ENCODE measurements around the gene USP40. TPM values are rescaled to one million over a fixed set of nuclear protein-coding genes. Genes with fewer than 3 reads are reported as not detected.

The USP40 gene
- total and polyA plus RNA-seq, 8 donors, result 17.2 to 34.7 (median 22.7) TPM

DNA sequence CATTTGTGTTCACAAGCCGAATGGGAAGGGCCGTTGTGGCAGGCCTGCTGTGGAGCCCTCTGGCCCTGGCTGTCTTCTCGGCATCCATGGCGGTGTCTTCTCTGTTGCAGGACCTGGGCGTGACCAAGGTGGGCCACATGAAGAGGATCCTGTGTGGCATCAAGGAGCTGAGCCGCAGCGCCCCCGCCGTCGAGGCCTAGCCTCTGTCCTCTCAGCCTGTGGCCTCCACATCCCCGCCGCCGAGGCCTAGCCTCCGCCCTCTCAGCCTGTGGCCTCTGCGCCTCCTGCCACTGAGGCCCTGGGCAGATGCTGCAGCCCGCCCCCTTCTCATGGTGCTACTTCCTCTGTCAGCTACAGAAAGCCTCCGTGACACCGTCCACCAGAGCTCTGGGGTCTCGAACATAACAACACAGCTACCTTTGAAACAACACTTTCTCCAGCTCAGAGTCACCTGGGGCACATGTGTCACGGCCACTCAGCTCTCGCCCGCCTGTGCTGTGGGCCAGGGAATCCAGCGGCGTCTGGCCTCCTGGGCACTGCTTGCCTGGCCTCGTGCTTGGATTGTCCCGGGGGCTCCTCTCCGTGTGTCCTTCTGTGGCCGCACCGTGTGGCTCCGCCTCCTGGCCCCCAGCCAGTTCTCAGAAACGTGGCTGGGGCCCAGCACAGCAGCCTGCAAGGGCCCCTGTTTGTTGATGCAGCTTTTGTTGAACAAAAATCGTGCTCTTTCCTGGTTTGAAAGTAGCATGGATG is 97.1 kb downstream of the USP40 start:
- H3K9me3 ChIP-seq, result no peaks in the 10 kb centered on the region
- ATAC-seq, result peak in 3 of 4 donors; percentile 29 to 42 (median 41)
- intact Hi-C loops (cut with DNase I), result no loop called here
- TF ChIP-seq, protein P1, sequence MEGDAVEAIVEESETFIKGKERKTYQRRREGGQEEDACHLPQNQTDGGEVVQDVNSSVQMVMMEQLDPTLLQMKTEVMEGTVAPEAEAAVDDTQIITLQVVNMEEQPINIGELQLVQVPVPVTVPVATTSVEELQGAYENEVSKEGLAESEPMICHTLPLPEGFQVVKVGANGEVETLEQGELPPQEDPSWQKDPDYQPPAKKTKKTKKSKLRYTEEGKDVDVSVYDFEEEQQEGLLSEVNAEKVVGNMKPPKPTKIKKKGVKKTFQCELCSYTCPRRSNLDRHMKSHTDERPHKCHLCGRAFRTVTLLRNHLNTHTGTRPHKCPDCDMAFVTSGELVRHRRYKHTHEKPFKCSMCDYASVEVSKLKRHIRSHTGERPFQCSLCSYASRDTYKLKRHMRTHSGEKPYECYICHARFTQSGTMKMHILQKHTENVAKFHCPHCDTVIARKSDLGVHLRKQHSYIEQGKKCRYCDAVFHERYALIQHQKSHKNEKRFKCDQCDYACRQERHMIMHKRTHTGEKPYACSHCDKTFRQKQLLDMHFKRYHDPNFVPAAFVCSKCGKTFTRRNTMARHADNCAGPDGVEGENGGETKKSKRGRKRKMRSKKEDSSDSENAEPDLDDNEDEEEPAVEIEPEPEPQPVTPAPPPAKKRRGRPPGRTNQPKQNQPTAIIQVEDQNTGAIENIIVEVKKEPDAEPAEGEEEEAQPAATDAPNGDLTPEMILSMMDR (IDR thresholded peaks at IDR 0.05), result no peak
- no peak overlapping the region for H3K4me3 ChIP-seq
- WGBS, 2 donors, result 75 to 78% methylated on average over 32 of the region's 32 CpGs
- DNase-seq, result peak in 1 of 6 donors; percentile 49
- H3K4me1 ChIP-seq, result no peaks in the 10 kb centered on the region
- no peaks in the 10 kb centered on the region for H3K27me3 ChIP-seq
- no peaks in the 10 kb centered on the region for H3K36me3 ChIP-seq
- no peak for FAIRE-seq
- peak overlapping the region in 1 of 4 donors; percentile 23 for H3K27ac ChIP-seq

DNA sequence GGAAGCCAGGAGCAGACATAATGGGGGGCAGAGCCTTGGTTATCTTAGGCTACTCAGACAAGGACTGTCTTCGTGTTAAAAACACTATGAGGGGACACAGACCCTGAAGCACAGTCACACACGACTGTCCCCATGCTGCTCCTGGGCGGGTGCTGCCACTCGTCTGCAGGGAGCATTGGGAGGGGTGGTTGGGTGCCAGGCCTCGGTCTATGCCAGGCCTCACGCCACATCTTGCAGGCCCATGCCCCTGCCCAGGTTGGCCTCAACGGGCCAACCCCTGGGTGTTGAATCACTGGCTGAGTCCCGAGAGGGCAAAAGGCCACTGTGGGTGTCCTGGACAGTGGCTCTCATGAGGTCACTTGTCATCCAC is 97.9 kb downstream of the USP40 start:
- H3K27ac ChIP-seq, result no peak overlapping the region
- H3K9me3 ChIP-seq, result no peaks in the 10 kb centered on the region
- H3K27me3 ChIP-seq, result no peaks in the 10 kb centered on the region
- no peak overlapping the region for H3K4me3 ChIP-seq
- WGBS, 2 donors, result 93 to 97% methylated on average over 8 of the region's 8 CpGs
- intact Hi-C loops (cut with DNase I), result no loop called here
- no peaks in the 10 kb centered on the region for H3K36me3 ChIP-seq
- TF ChIP-seq, protein P1 (IDR thresholded peaks at IDR 0.05), result no peak
- FAIRE-seq (no peak), DNase-seq (peak in 1 of 6 donors; percentile 51), ATAC-seq (no peak)
- no peaks in the 10 kb centered on the region for H3K4me1 ChIP-seq

DNA sequence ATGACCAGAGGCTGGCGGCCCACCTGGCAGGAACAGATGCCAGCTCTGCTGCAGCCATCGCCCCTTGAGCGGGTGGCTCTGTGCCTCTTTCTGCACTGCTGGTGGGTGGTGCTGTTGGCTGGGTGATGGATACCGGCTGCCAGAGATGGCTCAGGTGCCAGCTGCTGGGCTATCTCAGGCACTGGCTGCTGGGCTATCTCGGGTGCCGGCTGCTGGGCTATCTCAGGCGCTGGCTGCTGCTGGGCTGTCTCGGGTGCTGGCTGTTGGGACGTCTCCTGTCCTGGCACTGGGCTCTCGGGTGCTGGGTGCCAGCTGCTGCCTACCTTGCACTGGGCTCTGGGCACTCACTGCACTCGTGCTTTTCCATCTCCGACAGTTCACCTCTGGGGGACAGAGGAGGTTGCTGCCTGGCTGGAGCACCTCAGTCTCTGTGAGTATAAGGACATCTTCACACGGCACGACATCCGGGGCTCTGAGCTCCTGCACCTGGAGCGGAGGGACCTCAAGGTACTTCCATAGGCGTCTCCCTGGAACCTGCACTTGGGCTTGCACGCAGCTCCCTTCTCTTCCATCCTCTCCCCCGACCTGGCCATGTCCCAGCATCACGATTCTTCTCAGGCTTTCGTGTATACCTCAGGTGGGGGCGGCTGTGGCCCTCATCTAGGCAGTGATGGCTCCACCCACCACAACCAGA is 98.4 kb downstream of the USP40 start:
- DNase-seq (peak in 1 of 6 donors; percentile 39), FAIRE-seq (no peak), ATAC-seq (no peak)
- Histone ChIP-seq H3K36me3 (no peaks in the 10 kb centered on the region), H3K4me1 (no peaks in the 10 kb centered on the region), H3K4me3 (no peak overlapping the region), H3K27ac (no peak overlapping the region), H3K9me3 (no peaks in the 10 kb centered on the region), H3K27me3 (no peaks in the 10 kb centered on the region)
- intact Hi-C loops (cut with DNase I), result no loop called here
- WGBS, 2 donors, result 94% methylated on average over 22 of the region's 22 CpGs
- TF ChIP-seq, protein P1 (IDR thresholded peaks at IDR 0.05), result no peak

DNA sequence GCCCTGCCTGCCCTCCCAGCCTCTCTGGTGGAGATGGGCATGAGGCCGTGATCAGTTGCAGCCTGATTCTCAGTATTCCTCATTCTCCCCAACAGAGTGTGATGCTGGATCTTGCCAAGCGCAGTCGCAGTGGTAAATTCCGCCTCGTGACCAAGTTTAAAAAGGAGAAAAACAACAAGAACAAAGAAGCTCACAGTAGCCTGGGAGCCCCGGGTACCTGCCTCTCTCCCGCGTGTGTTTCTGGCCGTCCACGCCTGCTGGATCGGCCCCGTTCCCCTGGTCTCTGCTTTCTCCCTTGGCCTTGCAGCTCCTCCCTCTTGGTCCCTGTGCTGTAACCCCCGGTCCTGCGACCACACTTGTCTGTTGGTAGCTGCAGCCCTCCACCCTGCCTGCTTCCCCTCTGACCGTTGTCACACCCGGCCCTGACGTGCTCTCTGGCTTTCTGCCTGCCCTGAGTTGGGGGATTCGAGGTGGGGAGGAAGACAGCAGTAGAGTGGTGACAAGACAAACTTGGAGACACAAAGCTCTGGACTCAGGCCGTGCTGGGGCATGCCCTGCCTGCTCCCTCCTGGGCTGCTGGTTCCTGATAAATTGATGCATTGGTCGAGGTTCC is 99.5 kb downstream of the USP40 start:
- WGBS, 2 donors, result 90 to 93% methylated on average over 20 of the region's 20 CpGs
- no peaks in the 10 kb centered on the region for H3K4me1 ChIP-seq
- no peaks in the 10 kb centered on the region for H3K36me3 ChIP-seq
- FAIRE-seq (no peak), ATAC-seq (no peak), DNase-seq (peak in 1 of 6 donors; percentile 41)
- H3K4me3 ChIP-seq, result no peak overlapping the region
- TF ChIP-seq, protein P1 (IDR thresholded peaks at IDR 0.05), result no peak
- intact Hi-C loops (cut with DNase I), result no loop called here
- no peaks in the 10 kb centered on the region for H3K9me3 ChIP-seq
- no peaks in the 10 kb centered on the region for H3K27me3 ChIP-seq
- H3K27ac ChIP-seq, result no peak overlapping the region
